ENCODE measurements around the gene SPACA4. TPM values are rescaled to one million over a fixed set of nuclear protein-coding genes. Genes with fewer than 3 reads are reported as not detected.

The SPACA4 gene
- total and polyA plus RNA-seq, 9 of the 15 experiments (the other 6 are each of a cell fraction or from before 2014, with no cell fraction given) = not detected

- no peak for TF ChIP-seq NELFE (IDR thresholded peaks at IDR 0.05; ENCODE audit: insufficient read depth, insufficient read length)
- TF ChIP-seq OTX1 (CRISPR knock-in tag; IDR thresholded peaks at IDR 0.05) = no peak
- no peak for TF ChIP-seq FOXM1 (IDR thresholded peaks at IDR 0.05; ENCODE audit: low read depth)
- TF ChIP-seq FOXM1 (CRISPR knock-in tag; IDR thresholded peaks at IDR 0.05; ENCODE audit: low read depth) = no peak
- no peak for TF ChIP-seq KLF13 (tag; IDR thresholded peaks at IDR 0.05; ENCODE audit: borderline replicate concordance, low read depth)
- TF ChIP-seq ZNF431 (CRISPR knock-in tag; IDR thresholded peaks at IDR 0.05) = no peak
- no peak for TF ChIP-seq CLOCK (CRISPR knock-in tag; IDR thresholded peaks at IDR 0.05; ENCODE audit: borderline replicate concordance)
- no peak for TF ChIP-seq NR4A1 (CRISPR knock-in tag; IDR thresholded peaks at IDR 0.05)
- TF ChIP-seq NR4A1 (tag; IDR thresholded peaks at IDR 0.05) = no peak
- TF ChIP-seq ZNF347 (CRISPR knock-in tag; IDR thresholded peaks at IDR 0.05; ENCODE audit: low read depth) = no peak; the same call in 1 of the 2 replicates
- TF ChIP-seq RBFOX2 (IDR thresholded peaks at IDR 0.05; ENCODE audit: low read depth, low read length) = peak; percentile 67
- TF ChIP-seq HDAC1 (IDR thresholded peaks at IDR 0.05) = no peak
- peak in 1 of 2 experiments; percentile 57; a peak in 1 of 4 replicates for TF ChIP-seq SIN3A (IDR thresholded peaks at IDR 0.05; ENCODE audit: borderline replicate concordance in 2 of 2, control insufficient read depth in 1 of 2, low read depth in 2 of 2, low read length in 2 of 2)
- no peak for TF ChIP-seq ZNF398 (CRISPR knock-in tag; IDR thresholded peaks at IDR 0.05)
- no peak for TF ChIP-seq FOXP1 (CRISPR knock-in tag; IDR thresholded peaks at IDR 0.05)
- TF ChIP-seq TAF1 (IDR thresholded peaks at IDR 0.05; ENCODE audit: control insufficient read depth, extremely low read depth, insufficient read depth, low read length, severe bottlenecking) = peak; percentile 14
- TF ChIP-seq ATF7 (IDR thresholded peaks at IDR 0.05) = no peak
- no peak for TF ChIP-seq MEF2D (tag; conservative IDR thresholded peaks at IDR 0.05; ENCODE audit: low read depth)
- no peak for TF ChIP-seq HNRNPL (IDR thresholded peaks at IDR 0.05; ENCODE audit: low read depth, low read length)
- no peak for TF ChIP-seq HSF4 (CRISPR knock-in tag; IDR thresholded peaks at IDR 0.05; ENCODE audit: borderline replicate concordance)
- TF ChIP-seq LEF1 (IDR thresholded peaks at IDR 0.05) = no peak
- TF ChIP-seq ZFP1 (CRISPR knock-in tag; IDR thresholded peaks at IDR 0.05) = no peak
- TF ChIP-seq TAF7 (tag; IDR thresholded peaks at IDR 0.05) = no peak
- TF ChIP-seq ESRRA (IDR thresholded peaks at IDR 0.05; ENCODE audit: borderline replicate concordance, low read depth) = no peak
- no peak for TF ChIP-seq KDM1A (IDR thresholded peaks at IDR 0.05)
- TF ChIP-seq ZNF778 (CRISPR knock-in tag; IDR thresholded peaks at IDR 0.05) = no peak
Measured at GRCh38 chr19:48614436-48615230, 8.1 kb downstream of the SPACA4 start, which contains the start of gene FAM83E (continued).
